Non-pigmented ciliary epithelial cell (primary cell): ENCODE measurements around the gene DNAH8.

Experiments
- DNase-seq: peaks from one replicate; pipeline ENCODE4 v3.0.0-alpha.2; 2010; ENCODE audit warnings: low read depth

DNAH8 gene

GRCh38 chr6:38749473-38749872 lies 34.4 kb downstream of the DNAH8 start:
- no peak for DNase-seq

- no peak for DNase-seq
These were observed 36.0 kb downstream of the DNAH8 start for GRCh38 chr6:38750968-38751615.

GRCh38 chr6:38753707-38754106 lies 38.6 kb downstream of the DNAH8 start:
- DNase-seq, result no peak

- no peak for DNase-seq
These were observed 40.1 kb downstream of the DNAH8 start for GRCh38 chr6:38755207-38755606.

GRCh38 chr6:38755874-38756273 lies 40.8 kb downstream of the DNAH8 start:
- DNase-seq, result no peak

- no peak for DNase-seq
These were observed 45.0 kb downstream of the DNAH8 start for GRCh38 chr6:38760097-38760496.

- DNase-seq, result no peak
These were observed 47.7 kb downstream of the DNAH8 start for GRCh38 chr6:38762848-38763247.

GRCh38 chr6:38767560-38767959 lies 52.4 kb downstream of the DNAH8 start:
- DNase-seq, result no peak

- DNase-seq, result no peak
These were observed 58.2 kb downstream of the DNAH8 start for GRCh38 chr6:38773338-38773737.

- no peak for DNase-seq
These were observed 60.0 kb downstream of the DNAH8 start for GRCh38 chr6:38774929-38775707.

GRCh38 chr6:38775870-38776269 lies 60.8 kb downstream of the DNAH8 start:
- no peak for DNase-seq

GRCh38 chr6:38776515-38776914 lies 61.4 kb downstream of the DNAH8 start:
- no peak for DNase-seq

- no peak for DNase-seq
These were observed 64.4 kb downstream of the DNAH8 start for GRCh38 chr6:38779310-38780062.

- no peak for DNase-seq
These were observed 67.5 kb downstream of the DNAH8 start for GRCh38 chr6:38782616-38783015.

- DNase-seq, result no peak
These were observed 68.5 kb downstream of the DNAH8 start for GRCh38 chr6:38783443-38784228.

GRCh38 chr6:38784506-38785235 lies 69.6 kb downstream of the DNAH8 start:
- no peak for DNase-seq

GRCh38 chr6:38786486-38786885 lies 71.4 kb downstream of the DNAH8 start:
- DNase-seq, result no peak

GRCh38 chr6:38789256-38789655 lies 74.1 kb downstream of the DNAH8 start:
- DNase-seq, result no peak

GRCh38 chr6:38792356-38792755 lies 77.2 kb downstream of the DNAH8 start:
- DNase-seq, result no peak

GRCh38 chr6:38794682-38795081 lies 79.6 kb downstream of the DNAH8 start:
- no peak for DNase-seq

GRCh38 chr6:38796006-38796405 lies 80.9 kb downstream of the DNAH8 start:
- no peak for DNase-seq
